ENCODE data around the gene PSMD9.

- TF ChIP-seq CTCF (IDR thresholded peaks at IDR 0.05; ENCODE audit: poor library complexity) (no peak), EZH2phosphoT487 (IDR thresholded peaks at IDR 0.05; ENCODE audit: low read depth, severe bottlenecking, unreplicated experiment) (no peak)
Observed at GRCh38 chr12:121898287-121898686, 9.7 kb downstream of the PSMD9 start.

Data from hepatocyte (in vitro differentiated cells).